HTR-8/SVneo (cell line): ENCODE data around the gene LHPP.
"Not testable (repeated sequence)": the region's sequence is repeated elsewhere in the genome, so short reads cannot be mapped to it uniquely, and the experiment has no call there.

Source experiments
- DNase-seq: peaks from one replicate; pipeline ENCODE4 v3.0.0; 2011; ENCODE audit warnings: low spot score, mixed read lengths; ENCODE audit not compliant: insufficient read length
- FAIRE-seq: peaks from 2 replicates; lab custom pipeline; 2011; peaks lifted over from hg19 to GRCh38; lab: Jason Lieb, UNC

LHPP gene

GRCh38 chr10:124600051-124600880 lies 138.6 kb downstream of the LHPP start:
- FAIRE-seq = no peak

GRCh38 chr10:124601016-124601415 lies 139.4 kb downstream of the LHPP start:
- DNase-seq (no peak), FAIRE-seq (no peak)

More at GRCh38 chr10:124600051-124600880, 138.6 kb downstream of the LHPP start:
- no peak for DNase-seq

- DNase-seq (no peak), FAIRE-seq (no peak)
These were observed 140.0 kb downstream of the LHPP start for GRCh38 chr10:124601431-124602120.

GRCh38 chr10:124602121-124602561 lies 140.5 kb downstream of the LHPP start:
- DNase-seq = no peak
- FAIRE-seq = no peak

- FAIRE-seq = no peak
These were observed 141.2 kb downstream of the LHPP start for GRCh38 chr10:124602646-124603365.

GRCh38 chr10:124603376-124604213 lies 142.0 kb downstream of the LHPP start:
- FAIRE-seq (no peak), DNase-seq (no peak)

More at GRCh38 chr10:124602646-124603365, 141.2 kb downstream of the LHPP start:
- no peak for DNase-seq

- DNase-seq (no peak), FAIRE-seq (no peak)
These were observed 142.8 kb downstream of the LHPP start for GRCh38 chr10:124604214-124605000.

GRCh38 chr10:124605001-124605370 lies 143.4 kb downstream of the LHPP start:
- no peak for FAIRE-seq
- no peak for DNase-seq

- DNase-seq (no peak), FAIRE-seq (no peak)
These were observed 143.8 kb downstream of the LHPP start for GRCh38 chr10:124605481-124605855.

GRCh38 chr10:124605856-124606812 lies 144.5 kb downstream of the LHPP start:
- DNase-seq (no peak), FAIRE-seq (no peak)

- DNase-seq = no peak
- FAIRE-seq = no peak
These were observed 145.2 kb downstream of the LHPP start for GRCh38 chr10:124606822-124607221.

GRCh38 chr10:124607693-124608092 lies 146.1 kb downstream of the LHPP start:
- DNase-seq (no peak), FAIRE-seq (no peak)

- DNase-seq (no peak), FAIRE-seq (no peak)
These were observed 146.6 kb downstream of the LHPP start for GRCh38 chr10:124608093-124608721.

- DNase-seq = no peak
- no peak for FAIRE-seq
These were observed 148.1 kb downstream of the LHPP start for GRCh38 chr10:124609698-124610097.

- DNase-seq, FAIRE-seq: not testable (repeated sequence)
These were observed 148.6 kb downstream of the LHPP start for GRCh38 chr10:124610186-124610585.

GRCh38 chr10:124610851-124611250 lies 149.2 kb downstream of the LHPP start:
- not testable (repeated sequence) for FAIRE-seq, DNase-seq

GRCh38 chr10:124611738-124612137 lies 150.1 kb downstream of the LHPP start:
- DNase-seq (no peak), FAIRE-seq (no peak)
